Glutamatergic neuron (in vitro differentiated cells): Measurements from ENCODE around the gene CHST8. TPM values are rescaled to one million over a fixed set of nuclear protein-coding genes. Genes with fewer than 3 reads are reported as not detected.

Experiments used
- DNase-seq: peaks from one replicate; pipeline ENCODE4 v3.0.0; 2022
- H3K27ac Mint-ChIP-seq: one replicate; pipeline ENCODE4 v1.8.0; 2020; ENCODE audit warnings: mild to moderate bottlenecking, mixed read lengths, inconsistent platforms; ENCODE audit not compliant: unreplicated experiment
- H3K27me3 Mint-ChIP-seq: one replicate; pipeline ENCODE4 v1.8.0; 2020; ENCODE audit warnings: mild to moderate bottlenecking, moderate library complexity, mixed read lengths, inconsistent platforms; ENCODE audit not compliant: unreplicated experiment
- H3K36me3 Mint-ChIP-seq: one replicate; pipeline ENCODE4 v1.8.0; 2020; ENCODE audit warnings: mild to moderate bottlenecking, mixed read lengths, inconsistent platforms; ENCODE audit not compliant: unreplicated experiment
- H3K4me1 Mint-ChIP-seq: one replicate; pipeline ENCODE4 v1.8.0; 2020; ENCODE audit warnings: mild to moderate bottlenecking, low read depth, mixed read lengths, inconsistent platforms; ENCODE audit not compliant: unreplicated experiment
- H3K4me3 Mint-ChIP-seq: one replicate; pipeline ENCODE4 v1.8.0; 2020; ENCODE audit warnings: mild to moderate bottlenecking, mixed read lengths, inconsistent platforms; ENCODE audit not compliant: unreplicated experiment
- H3K9me3 Mint-ChIP-seq: one replicate; pipeline ENCODE4 v1.8.0; 2020; ENCODE audit warnings: mild to moderate bottlenecking, moderate library complexity, mixed read lengths, inconsistent platforms; ENCODE audit not compliant: unreplicated experiment
- total RNA-seq: library from RNA; stranded (reverse); fragmentation: NEBNext Ultra II Directional; extraction: Animal tissue kit (Norgen Biotek cat#: 25700); gene quantifications from one replicate; pipeline ENCODE4 v1.2.1, GENCODE V29; 2021; ENCODE audit not compliant: unreplicated experiment
- TF ChIP-seq, protein P1 (sequence below): fragments of 200-600 bp; sonication (generic); IDR thresholded peaks from one replicate; pipeline ENCODE4 v1.5.0; 2021; ENCODE audit not compliant: partially characterized antibody, unreplicated experiment

The CHST8 gene
- total RNA-seq, 1 donor from 2014 or later, result 235 TPM

DNA sequence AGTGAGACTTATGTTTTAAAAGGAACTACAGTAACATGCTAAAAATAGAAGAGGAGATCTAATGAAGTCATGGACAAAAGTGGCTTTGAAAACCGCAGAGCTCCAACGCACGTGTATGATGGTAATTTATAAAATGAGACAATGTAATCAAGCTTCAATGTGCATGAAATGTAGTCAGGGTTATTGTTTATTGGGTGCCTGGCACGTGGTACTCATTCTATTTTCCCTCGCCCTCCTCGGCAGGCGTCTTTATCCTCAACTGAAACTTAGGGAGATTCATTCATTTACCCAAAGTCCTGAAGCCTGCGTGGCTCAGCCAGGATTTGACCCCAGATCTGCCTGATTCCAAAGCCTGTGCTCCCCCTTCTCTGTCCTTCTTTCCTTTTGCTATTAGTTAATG is 79.8 kb downstream of the CHST8 start:
- no peak for DNase-seq
- Mint-ChIP-seq H3K9me3 (peaks cover 19% of the 10 kb centered on the region), H3K36me3 (no peaks in the 10 kb centered on the region), H3K27me3 (peaks cover 20% of the 10 kb centered on the region), H3K4me1 (peaks cover 42% of the 10 kb centered on the region), H3K4me3 (no peak overlapping the region), H3K27ac (no peak overlapping the region)
- TF ChIP-seq, protein P1, sequence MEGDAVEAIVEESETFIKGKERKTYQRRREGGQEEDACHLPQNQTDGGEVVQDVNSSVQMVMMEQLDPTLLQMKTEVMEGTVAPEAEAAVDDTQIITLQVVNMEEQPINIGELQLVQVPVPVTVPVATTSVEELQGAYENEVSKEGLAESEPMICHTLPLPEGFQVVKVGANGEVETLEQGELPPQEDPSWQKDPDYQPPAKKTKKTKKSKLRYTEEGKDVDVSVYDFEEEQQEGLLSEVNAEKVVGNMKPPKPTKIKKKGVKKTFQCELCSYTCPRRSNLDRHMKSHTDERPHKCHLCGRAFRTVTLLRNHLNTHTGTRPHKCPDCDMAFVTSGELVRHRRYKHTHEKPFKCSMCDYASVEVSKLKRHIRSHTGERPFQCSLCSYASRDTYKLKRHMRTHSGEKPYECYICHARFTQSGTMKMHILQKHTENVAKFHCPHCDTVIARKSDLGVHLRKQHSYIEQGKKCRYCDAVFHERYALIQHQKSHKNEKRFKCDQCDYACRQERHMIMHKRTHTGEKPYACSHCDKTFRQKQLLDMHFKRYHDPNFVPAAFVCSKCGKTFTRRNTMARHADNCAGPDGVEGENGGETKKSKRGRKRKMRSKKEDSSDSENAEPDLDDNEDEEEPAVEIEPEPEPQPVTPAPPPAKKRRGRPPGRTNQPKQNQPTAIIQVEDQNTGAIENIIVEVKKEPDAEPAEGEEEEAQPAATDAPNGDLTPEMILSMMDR, result no peak

DNA sequence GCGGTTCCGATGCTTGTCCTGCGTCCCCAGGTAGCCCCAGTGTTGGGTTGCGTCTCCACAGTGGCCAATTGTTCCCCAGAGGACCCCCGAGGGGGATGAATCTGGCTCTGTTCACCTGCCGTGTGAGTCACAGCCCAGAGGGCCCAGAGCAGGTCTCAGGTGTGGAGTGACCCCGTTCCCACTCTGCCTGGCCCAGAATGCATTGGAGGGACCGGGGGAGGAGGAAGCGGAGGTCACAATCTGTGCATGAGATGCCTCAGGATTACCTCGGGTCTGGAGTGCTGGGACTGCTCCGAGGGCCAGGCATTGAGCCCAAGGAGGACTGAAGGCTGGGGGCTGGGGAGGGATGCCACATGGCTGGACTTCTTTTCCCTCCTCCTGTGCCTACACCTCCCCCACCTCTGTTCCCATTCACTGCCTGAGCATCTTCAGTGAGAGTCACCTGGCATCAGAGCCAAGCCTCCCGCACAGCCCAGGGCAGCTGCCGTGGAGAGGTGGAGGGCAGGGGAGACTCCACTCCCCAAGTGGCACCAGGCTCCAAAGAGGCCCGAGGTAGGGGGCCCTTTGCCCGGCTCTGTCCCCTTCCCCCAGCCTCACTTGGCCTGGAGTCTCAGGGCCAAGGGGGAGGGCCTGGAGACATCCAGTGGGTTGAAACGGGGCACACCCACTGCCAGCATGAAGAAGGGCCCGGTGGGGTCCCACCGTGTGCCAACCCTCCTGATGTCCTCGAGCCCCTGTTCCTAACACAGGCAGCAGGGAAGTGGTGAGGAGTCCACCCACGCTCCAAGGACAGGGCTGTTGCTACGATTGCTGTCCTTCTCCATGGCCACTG is 81.1 kb downstream of the CHST8 start:
- H3K9me3 Mint-ChIP-seq, result peaks cover 22% of the 10 kb centered on the region
- DNase-seq, result no peak
- no peak overlapping the region for H3K27ac Mint-ChIP-seq
- TF ChIP-seq, protein P1, result no peak
- H3K4me1 Mint-ChIP-seq, result peaks cover 47% of the 10 kb centered on the region
- no peak overlapping the region for H3K4me3 Mint-ChIP-seq
- H3K27me3 Mint-ChIP-seq, result peaks cover 20% of the 10 kb centered on the region
- H3K36me3 Mint-ChIP-seq, result peaks cover 5% of the 10 kb centered on the region

DNA sequence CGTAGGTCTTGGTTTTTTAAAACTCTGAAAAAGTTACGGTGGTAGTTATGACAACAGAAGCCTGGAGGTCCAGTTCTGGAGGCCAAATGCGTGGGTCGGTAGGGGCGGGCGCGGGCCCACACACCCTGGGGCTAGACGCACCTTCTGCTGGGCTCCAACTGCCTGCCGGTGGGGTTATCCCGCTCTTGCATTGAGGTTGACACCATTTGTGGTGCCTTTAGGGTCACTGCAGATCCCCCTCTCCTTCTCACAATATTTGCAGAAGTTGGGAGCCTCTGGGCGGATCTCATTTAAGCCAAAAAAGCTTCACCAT is 81.6 kb downstream of the CHST8 start:
- Mint-ChIP-seq H3K4me1 (peaks cover 48% of the 10 kb centered on the region), H3K36me3 (peaks cover 5% of the 10 kb centered on the region), H3K4me3 (no peak overlapping the region), H3K27me3 (peaks cover 17% of the 10 kb centered on the region), H3K27ac (no peak overlapping the region), H3K9me3 (peaks cover 20% of the 10 kb centered on the region)
- no peak for DNase-seq
- TF ChIP-seq, protein P1, result no peak

DNA sequence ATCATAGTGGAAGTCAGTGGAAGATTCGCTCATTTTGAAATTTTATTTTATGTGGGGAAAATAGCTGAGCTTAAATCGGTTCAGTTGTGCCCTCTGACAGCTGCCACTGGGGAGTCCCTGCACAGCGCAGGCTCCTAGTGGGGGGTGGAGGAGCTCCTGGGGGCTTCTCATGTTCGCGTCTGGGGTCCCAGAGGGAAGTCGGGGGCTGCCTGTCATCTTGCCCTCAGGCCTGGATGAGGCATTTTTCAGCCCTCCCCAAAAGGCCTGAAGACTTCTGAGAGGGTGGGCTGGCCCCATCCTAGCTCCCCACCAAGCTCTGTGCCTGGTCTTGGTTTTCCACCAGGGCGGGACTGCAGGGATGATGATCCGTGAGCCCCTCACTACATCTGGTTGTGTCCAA is 82.1 kb downstream of the CHST8 start:
- DNase-seq, result no peak
- Mint-ChIP-seq H3K4me3 (no peak overlapping the region), H3K27ac (no peak overlapping the region), H3K36me3 (peaks cover 5% of the 10 kb centered on the region), H3K4me1 (peaks cover 48% of the 10 kb centered on the region), H3K9me3 (peaks cover 20% of the 10 kb centered on the region), H3K27me3 (peaks cover 17% of the 10 kb centered on the region)
- TF ChIP-seq, protein P1, result no peak

DNA sequence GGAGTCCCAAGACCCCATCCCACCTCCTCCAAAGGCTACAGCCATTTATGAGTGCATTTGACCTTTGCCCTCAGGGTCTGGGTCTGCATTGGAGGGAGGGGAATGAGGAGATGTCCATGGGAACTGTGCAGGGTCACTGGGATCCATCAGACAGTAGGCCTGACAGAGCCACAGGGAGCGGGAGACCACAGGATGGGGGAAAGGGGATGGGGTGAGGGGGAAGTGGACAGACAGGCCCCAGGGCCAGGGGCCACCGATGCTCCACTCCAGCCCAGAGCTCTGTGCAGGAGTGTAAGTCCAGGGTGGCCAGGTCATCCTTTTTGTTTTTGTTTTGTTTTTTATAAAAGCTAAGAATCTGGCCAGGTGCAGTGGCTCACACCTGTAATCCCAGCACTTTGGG is 82.5 kb downstream of the CHST8 start:
- no peak for DNase-seq
- TF ChIP-seq, protein P1, result no peak
- Mint-ChIP-seq H3K27me3 (peaks cover 12% of the 10 kb centered on the region), H3K27ac (no peak overlapping the region), H3K36me3 (peaks cover 5% of the 10 kb centered on the region), H3K9me3 (peaks cover 20% of the 10 kb centered on the region), H3K4me1 (peaks cover 43% of the 10 kb centered on the region), H3K4me3 (no peak overlapping the region)
